HG02852 (cell line): ENCODE data around the gene PUDP.
A peak's percentile ranks its signal among the peaks of the same experiment; 100 is the strongest.

Experiments used
- ATAC-seq: cut with Tn5 transposase; IDR thresholded peaks from one replicate; pipeline ENCODE4 v1.9.1; 2021; ENCODE audit warnings: mild to moderate bottlenecking, moderate library complexity; ENCODE audit not compliant: unreplicated experiment

PUDP gene

DNA sequence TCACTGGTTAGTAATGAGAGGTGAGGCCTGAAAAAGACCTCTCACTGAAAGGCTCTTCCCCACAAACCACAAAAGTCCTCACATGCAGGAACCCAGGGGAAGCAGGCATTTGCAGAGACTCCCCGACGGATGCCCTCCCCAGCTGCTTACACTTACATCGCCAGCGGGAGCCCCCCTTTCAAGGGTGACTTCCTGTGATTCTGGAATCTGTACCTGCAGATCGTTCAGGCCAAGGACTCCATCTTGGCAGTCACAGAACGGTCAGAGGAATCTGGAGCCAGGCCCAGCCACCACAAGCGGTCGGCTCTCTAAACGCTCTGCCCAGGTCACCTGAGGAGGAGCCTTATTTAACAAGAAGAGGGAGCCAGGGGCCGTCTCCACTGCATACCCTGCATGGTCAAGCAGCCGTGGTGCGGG lies 71.7 kb downstream of the PUDP start:
- no peak for ATAC-seq

DNA sequence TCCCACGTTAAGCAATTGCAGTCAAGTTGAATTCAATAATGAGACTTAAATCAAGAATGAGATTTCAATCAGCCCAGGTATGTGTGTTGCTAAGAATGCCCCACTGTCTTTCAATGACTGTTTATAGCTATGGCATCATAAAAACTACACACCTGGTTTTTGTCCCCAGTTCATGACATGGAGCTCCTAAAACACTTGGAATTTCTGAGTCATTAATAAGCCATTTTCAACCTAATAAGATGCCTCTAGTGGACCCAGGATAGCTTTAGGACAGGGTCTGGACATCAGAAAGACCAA lies 73.1 kb downstream of the PUDP start:
- ATAC-seq, result no peak

DNA sequence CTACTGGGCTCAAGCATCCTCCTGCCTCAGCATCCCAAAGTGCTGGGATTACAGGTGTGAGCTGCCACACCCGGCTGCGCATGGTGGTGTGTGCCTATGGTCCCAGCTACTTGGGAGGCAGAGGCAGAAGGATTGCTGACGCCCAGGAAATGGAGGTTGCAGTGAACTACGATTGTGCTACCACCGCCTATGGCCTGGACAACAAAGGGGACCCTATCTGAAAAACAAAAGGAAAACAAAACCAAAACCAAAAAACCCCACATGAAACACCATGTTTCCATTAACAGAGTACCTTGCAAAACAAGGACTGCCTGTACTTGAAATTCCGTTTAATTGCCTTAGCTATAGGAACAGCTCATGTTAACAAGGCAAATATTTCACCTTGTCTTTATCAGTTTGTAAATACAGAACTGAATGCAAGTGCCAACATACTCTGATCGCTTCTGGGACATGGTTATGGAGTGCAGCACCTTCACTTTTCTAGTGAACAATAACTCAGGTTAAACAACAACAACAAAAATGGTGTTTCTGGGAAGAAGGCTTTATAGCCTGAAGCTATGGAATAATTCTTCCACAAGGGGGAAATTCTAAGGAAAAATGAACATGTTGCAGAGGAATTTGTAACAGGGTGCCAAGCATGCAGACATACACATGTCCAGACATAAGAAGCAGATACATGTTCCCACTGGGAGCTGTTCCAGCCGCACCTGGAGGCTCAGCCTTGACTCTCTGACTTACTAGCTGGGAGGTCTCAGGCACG lies 73.6 kb downstream of the PUDP start:
- ATAC-seq, result no peak

DNA sequence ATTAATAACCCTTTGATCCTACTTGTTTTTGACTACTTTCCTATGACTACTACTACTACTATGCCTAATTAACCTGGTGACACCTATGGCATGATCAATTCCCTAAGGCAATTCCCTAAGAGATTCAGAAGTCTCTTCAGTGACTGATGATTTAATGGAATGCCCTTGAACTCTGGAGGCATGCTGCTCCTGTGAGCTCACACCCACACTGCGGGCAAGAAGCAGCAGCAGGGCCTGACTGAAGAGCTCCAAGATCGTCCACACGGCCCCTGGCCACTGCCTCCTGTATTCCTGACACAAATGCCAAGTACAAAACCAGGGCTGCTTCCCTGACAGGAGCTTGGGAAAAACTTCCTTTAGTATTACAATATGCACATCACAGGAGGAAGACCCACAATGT lies 74.6 kb downstream of the PUDP start:
- ATAC-seq, result no peak

DNA sequence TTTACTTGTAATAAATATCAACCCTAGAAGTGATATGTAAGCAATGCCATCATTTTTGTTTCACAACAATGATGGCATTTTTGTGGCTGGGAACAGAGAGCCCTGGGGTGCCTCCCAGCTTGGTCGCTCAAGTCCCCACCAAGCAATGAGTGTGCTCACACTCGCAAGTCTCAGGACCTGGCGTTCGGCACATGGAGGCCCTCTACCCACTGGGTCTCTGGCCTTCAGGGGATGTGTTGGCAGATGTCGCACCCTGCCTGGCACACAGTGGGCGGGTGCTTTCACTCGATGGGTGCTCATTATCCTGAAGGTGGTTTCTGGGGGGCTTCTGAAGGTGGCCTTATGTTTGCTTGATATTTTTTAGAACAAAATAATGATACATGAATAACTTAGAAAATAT lies 75.1 kb downstream of the PUDP start:
- ATAC-seq, result no peak

DNA sequence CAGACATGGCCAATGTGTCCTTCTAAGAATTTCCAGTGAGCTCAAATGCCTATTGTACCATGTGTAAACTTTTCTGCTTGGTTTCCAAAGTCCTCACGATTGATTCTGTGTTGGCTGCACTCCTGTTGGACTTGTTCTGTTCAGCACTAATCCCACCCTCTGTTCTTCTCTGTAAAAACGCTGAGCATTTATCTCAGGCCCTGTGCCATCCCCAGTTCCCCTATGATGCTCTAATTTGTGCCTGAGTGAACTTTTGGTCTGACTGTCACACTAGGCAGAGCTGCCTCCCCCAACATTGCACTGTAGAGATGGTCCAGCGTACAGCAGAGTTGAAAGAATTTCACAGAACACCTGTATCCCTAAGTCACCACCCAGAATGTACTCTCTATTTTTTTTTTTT lies 76.6 kb downstream of the PUDP start:
- peak; percentile 61 for ATAC-seq

DNA sequence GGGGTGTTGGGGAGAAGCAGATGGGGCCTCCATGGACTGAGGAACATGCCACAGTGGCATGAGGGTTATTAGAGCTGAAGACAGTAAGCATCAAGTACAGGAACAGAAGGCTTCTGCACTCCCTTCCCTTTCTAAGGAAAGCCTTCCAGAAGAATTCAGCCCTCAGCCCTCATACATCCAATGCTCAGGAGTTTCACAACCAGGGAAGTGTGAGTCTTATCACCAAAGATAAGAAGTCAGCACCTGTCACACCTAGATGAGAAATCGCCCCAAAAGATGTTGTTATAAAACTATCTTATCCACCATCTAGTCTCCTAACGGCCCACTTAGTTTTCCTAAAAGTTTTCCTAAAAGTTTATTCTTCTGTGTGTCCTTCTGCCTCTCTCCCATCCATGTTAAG lies 78.4 kb downstream of the PUDP start:
- no peak for ATAC-seq

DNA sequence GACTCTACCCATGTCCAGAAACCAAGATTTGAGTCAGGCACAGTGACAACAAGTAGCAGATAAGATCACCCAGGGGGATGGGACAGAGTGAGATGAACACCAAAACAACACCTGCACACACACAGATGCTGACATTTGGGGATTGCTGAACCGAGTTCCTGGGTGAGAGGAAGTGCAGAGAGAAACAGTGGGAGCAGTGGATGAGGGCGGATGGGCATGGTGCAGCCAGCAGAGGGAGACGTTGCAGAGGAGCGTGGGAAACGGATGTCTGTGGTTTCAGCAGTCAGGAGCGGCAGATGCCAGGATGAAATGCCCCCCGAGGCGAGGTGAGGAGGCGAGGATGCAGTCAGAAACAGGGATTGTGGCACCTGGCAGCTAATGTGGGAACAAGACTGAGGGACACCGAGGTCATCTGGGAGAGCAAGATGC lies 79.0 kb downstream of the PUDP start:
- peak; percentile 60 for ATAC-seq

DNA sequence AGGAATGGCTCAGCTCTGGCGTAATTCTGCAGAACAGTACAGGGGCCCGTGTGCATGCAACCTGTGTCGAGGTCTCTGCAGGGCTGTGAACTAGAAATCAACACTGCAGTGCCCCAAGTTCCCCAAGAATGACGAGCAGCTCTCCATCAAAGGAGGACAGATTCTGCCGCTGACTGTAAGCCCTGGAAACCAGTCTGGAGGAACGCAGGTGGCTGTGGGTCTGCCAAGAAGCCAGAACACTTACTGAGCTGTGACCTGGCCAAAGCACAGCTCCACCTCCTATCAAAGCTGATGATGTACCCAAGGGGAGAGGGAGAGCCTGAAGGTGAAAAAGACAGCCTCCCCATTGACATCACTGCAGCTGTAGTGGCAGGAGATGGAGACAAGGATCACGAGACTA lies 80.7 kb downstream of the PUDP start:
- no peak for ATAC-seq

DNA sequence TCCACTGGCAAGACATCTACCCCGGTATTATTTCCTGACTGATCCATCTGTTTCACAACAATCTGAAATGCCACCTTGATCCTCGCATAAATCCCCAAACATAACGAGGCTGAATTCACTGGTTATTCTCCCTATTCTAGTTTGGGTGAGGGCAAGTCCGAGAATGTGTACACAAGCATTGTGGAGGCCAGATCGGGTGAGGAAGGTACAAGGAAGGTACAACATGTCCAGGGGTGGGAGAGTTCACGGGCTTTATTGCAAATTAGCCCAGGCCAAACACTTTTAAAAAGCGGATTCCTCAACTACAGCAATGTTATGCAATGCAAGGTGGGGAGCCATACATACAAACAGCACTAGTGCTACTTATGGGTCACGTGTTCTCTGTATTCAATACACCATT lies 82.5 kb downstream of the PUDP start:
- no peak for ATAC-seq

DNA sequence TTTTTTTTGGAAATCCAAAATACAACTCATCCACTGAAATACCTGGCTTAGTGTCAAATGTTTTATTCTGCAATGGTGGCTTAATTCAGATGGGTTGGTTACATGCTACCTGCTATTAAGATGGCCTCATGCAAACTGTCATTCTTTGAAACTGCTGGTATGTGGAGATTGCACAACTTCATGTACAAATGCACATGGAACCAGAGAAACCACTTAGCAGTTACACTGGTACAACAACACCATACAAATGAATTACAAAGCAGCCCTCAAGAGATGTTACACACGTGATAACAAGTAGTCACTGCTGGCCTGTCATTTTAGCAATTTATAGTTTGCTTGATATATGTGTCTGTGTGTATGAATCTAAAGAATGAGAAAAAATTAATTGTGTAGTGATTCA lies 85.0 kb downstream of the PUDP start:
- ATAC-seq, result no peak

DNA sequence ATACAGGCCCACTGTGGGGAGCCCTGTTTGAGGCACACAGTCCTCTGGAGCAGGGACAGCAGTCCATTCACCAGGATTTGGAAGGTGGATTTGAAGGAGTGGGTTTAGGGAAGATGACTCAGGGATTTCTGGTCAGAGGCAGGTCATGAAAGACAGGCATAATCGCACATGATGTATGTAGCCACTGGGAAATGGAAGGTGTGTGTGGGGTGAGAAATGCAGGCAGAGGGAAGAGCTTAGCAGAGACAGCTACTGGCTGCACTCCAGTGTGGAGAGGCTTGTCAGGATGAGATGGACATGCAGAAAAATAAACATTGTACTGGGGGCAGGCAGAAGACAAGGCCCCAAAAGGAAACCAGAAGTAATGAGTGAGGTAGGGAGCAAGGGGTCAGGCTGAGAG lies 85.7 kb downstream of the PUDP start:
- no peak for ATAC-seq

DNA sequence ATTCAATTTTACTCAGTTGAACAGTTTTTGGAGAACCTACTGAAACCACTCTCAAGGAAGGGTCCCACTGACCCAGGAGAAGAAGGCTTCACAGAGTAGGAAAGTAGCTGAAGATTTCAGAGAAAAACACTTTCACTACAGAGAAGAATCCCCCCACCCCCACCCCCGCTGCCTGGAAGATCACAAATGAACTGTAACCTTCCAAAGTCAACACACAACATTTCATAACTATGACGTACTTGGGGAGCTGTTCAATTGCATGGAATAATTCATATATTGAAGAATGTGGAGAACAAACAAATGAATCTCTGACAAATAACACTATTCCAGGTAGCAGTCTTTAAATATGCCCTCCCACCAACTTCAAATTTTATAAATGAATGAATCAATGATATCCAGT lies 86.5 kb downstream of the PUDP start:
- no peak for ATAC-seq

DNA sequence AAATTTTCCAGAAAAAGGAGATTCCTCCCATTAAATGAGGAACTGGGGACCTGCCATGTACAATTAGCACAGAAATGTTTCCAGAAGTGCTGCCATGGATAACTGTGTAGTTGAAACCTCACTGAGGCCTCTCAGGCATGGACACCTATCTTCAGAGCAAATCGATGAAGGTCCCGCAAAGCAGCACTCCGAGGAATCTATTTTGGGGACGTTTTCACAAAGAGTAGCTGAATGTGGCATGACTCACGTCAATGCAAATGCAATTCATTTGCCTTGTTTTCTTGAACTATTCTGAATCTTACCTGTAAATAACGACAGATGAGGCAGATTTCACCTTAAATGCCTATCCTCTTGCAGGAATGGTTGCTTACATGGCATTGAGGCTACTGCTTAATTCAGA lies 87.5 kb downstream of the PUDP start:
- ATAC-seq, result no peak

DNA sequence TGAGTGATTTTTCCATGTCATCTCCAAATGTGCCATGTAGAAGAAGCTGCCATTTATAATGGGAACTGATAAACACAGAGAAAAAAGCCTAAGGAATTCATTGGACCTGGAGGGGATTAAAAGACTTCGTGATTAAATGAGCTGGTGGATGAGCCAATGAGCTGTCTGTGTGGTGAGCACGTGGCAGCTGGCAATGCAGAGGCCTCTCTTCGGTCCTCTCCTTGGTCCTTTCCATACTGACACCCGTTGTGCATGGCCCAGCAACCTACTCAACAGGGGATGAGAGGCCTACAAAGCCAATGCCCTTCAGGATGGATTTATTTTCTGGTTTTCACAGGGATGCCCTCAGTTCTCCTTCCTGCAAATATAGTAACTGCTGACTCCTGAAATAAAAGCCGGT lies 88.1 kb downstream of the PUDP start:
- no peak for ATAC-seq

DNA sequence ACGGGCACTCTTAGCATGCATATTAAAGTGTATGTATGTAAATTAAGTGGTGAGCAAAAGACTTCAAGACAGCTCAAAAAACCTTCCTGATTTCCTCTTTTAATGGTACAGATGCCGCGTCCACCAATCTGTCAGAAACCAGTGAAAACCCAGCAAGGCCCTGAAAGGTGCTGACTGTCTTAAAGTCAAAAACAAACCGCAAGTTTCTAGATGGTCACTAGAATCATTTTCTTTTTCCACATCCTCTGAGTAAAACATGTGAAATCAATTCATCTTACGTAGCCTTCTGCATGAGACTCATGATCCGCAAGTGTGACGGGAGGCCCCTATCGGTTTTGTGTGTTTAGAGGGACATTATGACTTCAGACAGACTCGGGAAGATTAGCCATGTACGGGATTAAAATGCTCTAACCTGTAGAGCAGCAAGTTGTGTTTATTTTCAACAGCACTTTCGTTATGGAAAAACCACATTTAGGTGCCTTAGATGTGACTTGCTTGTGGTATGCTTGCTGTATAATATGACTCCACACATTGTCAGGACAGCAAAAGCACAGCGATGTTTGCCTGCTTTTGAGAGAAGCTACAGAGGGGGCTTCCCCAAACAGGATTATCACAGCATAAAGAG lies 88.6 kb downstream of the PUDP start:
- ATAC-seq, result peak; percentile 92

DNA sequence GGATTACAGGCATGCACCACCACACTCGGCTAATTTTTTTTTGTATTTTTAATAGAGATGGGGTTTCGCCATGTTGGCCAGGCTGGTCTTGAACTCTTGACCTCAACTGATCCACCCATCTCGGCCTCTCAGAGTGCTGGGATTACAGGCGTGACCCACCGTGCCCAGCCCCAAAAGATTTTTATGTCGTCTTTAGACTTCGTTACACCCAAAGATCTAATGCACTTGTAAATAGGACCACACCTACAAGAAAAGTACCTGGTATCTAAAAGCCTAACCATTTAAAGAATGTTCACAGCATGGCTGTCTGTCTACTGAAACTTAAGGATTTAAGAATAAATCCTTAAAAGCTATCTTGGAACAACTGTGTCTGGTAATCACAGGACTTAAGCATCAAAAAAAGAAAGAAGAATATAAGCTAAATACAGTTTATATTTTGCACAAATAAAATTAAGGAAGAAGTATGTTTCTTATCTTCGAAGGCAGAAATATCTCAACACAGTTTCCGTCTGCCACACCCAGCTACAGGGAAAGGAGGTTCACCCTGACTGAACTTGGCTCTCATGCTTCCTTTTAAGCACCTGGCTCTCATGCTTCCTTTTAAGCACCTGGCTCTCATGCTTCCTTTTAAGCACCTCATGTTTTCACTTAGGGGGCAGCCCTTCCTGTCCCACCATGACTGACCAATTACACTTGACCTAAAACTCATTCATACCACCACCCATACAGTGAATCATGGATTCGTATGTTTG lies 92.4 kb downstream of the PUDP start:
- ATAC-seq, result no peak

DNA sequence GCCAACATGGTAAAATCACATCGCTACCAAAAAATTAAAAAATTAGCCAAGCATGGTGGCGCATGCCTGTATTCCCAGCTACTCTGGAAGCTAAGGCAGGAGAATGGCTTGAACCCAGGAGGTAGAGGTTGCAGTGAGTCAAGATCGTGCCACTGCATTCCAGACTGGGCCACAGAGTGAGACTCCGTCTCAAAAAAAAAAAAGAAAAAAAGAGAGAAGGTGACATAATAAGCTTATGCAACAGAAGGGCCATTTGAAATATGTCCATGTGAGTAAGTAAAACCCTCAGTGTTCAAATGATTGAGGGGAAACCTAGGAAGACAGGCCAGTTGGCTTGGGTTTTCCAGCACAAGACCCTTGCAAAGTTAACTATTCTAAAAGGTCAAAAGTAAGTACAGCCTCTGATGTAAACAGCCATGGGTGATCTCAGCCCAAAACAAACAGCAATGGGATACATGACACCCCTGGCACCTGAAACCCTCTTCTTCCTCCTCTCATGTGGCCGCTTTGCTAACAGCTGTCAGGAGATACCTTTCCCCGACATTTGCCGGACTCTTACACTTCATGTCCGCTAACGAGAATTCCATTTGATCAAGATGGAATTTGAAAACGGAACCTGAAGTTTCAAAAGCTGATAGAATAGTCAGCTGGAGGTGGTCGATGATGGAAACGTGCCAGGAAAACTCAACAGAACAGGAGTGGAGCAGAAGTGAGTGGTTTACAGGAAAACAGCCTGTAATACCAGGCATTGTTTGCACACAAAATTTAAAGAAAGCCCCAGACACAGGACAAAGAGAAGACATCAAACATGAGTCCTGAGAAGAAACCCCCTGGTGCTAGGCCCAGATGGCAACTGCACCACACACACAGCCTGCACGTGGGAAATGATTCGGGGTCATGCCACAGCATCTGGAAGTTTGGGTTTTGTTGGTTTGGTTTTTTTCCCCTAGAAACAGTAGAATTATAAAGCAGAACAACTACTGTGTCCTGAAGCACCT lies 93.4 kb downstream of the PUDP start:
- no peak for ATAC-seq

DNA sequence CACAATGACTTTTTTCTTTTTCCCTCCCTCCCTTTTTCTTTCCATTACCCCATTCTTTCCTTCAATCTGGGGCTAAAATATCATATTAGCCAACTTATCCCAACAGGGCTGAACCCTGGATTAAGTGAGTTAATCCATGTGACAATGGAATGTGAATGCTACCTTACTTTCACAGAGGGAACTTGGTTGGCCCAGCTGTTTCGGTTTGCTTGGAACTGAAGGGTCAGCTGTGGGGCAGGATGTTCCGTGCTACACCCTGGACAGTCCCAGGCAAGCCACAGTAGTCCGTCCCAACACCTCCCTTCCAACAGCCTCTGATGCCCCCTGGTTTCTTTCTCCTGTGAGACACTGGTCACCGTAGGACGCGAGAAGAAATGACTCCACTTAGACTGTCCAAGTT lies 95.4 kb downstream of the PUDP start:
- no peak for ATAC-seq

DNA sequence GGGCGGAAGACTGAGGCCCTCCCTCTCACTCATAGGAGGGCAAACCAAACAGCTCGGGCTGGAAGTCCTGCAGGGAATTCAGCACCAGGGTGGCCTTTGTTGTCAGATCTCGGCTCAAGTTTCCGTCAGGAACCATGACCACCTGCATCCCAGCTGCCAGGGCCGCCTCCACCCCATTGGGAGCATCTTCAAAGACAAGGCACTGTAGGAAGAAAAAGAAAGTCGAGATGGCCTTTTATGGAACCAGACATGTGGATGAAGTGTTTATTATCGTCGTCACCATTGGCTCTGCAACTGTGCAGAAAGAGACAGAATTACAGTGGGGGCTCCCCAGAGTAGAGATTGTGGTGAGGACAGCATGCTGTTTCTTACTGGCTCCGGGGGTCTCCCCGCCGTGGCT lies 97.7 kb downstream of the PUDP start:
- no peak for ATAC-seq

DNA sequence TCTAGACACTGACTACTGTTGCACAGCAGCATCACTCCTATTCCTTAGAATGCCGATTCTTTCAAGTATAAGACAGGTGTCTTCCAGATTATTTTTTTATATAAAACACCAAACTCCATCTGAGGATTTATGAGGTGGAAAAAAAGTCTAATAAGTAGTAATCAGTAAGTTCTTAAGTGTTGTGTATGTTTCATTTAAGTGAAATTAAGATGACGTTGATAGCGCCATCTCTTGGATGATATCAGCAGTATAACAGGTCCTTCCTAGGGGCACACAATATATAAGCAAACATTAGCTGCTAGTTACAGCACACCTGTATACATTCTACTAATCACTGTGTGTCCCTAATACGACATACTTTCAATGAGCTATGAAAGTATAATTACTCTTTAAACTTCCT lies 100.0 kb downstream of the PUDP start:
- no peak for ATAC-seq
